Mucosa of stomach (tissue), 1 donor: Measurements from ENCODE around the gene SCLY.

Experiments used
- H3K27me3 ChIP-seq: one replicate; pipeline ENCODE4 v1.7.0; 2013; ENCODE audit warnings: mild to moderate bottlenecking, low read length; ENCODE audit not compliant: control insufficient read depth, insufficient read depth
- H3K36me3 ChIP-seq: one replicate; pipeline ENCODE4 v1.7.0; 2013; ENCODE audit warnings: low read length; ENCODE audit not compliant: control insufficient read depth, insufficient read depth
- H3K4me1 ChIP-seq: one replicate; pipeline ENCODE4 v1.7.0; 2013; ENCODE audit warnings: mild to moderate bottlenecking, low read length; ENCODE audit not compliant: control insufficient read depth, insufficient read depth
- H3K4me3 ChIP-seq: one replicate; pipeline ENCODE4 v1.7.0; 2013; ENCODE audit warnings: low read length
- H3K9ac ChIP-seq: one replicate; pipeline ENCODE4 v1.7.0; 2013; ENCODE audit warnings: mild to moderate bottlenecking, low read length, moderate library complexity
- H3K9me3 ChIP-seq: one replicate; pipeline ENCODE4 v1.7.0; 2013; ENCODE audit warnings: mild to moderate bottlenecking, low read length, moderate library complexity; ENCODE audit not compliant: control insufficient read depth
- donor health status: Pancreatic carcinoma.

Gene SCLY, protein sequence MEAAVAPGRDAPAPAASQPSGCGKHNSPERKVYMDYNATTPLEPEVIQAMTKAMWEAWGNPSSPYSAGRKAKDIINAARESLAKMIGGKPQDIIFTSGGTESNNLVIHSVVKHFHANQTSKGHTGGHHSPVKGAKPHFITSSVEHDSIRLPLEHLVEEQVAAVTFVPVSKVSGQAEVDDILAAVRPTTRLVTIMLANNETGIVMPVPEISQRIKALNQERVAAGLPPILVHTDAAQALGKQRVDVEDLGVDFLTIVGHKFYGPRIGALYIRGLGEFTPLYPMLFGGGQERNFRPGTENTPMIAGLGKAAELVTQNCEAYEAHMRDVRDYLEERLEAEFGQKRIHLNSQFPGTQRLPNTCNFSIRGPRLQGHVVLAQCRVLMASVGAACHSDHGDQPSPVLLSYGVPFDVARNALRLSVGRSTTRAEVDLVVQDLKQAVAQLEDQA

DNA sequence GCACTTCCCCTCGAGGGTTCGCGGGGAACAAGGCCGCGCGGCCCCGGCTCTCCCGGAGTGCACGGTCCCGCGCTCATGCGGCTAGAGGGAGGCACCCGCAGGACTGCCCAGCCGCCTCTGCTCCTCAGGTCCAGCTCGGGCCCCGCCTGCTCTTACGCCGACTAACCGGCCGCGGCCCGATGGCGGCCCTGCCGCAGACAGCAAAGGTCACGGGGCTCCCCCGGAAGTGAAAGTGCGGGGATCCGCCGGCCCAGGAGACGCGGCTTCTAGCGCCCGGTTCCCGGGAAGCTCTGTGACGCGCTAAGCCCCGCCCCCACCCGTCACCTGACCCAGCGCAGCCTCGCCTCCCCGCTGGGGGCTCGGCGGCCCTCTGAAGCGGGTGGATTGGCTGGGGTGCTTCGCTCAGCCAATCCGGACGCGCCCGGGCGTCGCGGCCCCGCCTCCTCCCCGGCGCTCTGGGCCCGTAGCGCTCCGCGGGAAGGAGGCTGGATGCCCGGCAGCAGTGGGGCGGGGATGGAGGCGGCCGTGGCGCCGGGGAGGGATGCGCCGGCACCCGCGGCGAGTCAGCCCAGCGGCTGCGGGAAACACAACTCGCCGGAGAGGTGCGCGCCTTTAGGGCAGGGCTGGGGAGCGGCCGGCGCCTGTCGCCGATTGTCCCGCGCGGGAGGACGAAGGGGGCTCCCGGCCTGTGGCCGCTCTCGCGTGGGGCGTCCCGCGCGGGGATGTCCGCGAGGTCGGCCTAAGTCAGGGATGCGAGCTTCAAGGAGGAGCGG is at the start of gene SCLY:
Gene SCLY (plus strand): TSS at position 460 of the 773 bp plus-strand sequence. CDS start 54 bp downstream, at position 514.
- peaks cover 20% of the 10 kb centered on the region for H3K4me1 ChIP-seq
- H3K4me3 ChIP-seq, result peak within 1 kb of the TSS; percentile 88
- H3K9me3 ChIP-seq, result no peaks in the 10 kb centered on the region
- no peaks in the 10 kb centered on the region for H3K36me3 ChIP-seq
- no peaks in the 10 kb centered on the region for H3K27me3 ChIP-seq
- H3K9ac ChIP-seq, result peak within 1 kb of the TSS; percentile 87

DNA sequence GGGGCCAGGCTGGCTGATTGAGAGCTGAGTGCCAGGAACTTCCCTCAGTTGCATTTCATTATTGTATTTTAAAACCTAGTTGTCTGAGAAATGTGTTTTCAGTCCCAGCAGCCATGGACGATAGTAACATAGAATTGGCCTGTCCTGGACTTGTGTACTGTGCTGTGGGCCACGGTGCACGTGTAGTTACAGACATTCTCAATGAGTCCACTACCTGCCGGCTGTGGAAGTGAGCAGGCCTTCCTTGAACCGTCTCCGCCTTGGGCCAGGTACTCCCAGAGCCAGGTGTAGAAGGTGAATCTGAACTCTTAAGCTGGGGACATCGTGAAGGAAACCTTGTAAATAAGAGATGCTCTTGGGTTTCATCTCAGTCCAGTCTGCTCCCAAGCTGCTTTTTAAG is 47.0 kb upstream of the SCLY start:
- no peaks in the 10 kb centered on the region for H3K27me3 ChIP-seq
- no peaks in the 10 kb centered on the region for H3K36me3 ChIP-seq
- H3K4me3 ChIP-seq, result no peak overlapping the region

DNA sequence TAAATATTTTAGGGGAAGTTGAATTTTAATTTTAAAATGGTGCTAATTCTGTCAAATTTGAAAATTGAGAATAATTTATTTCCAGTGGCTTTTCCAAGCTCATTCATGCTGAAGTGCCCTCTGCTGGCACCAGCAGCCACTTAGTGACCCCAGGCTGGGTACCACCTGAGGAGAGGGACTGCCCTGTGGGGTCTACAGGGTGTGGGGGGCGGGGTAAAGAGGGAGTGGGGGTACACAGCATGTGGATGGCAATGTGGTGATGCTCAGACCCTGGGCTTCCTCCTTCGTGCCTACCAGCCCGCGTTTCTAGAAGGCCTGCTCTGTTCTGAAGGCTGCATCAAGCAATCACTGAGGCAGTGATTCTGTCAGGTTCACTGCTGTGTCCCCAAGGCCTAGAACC is 45.1 kb upstream of the SCLY start:
- H3K27me3 ChIP-seq, result no peaks in the 10 kb centered on the region
- H3K9ac ChIP-seq, result no peak overlapping the region
- H3K4me1 ChIP-seq, result peaks cover 2% of the 10 kb centered on the region
- H3K4me3 ChIP-seq, result no peak overlapping the region
- H3K36me3 ChIP-seq, result no peaks in the 10 kb centered on the region
- no peaks in the 10 kb centered on the region for H3K9me3 ChIP-seq

More for the DNA sequence above, 47.0 kb upstream of the SCLY start:
- Histone ChIP-seq H3K4me1 (peaks cover 7% of the 10 kb centered on the region), H3K9ac (no peak overlapping the region), H3K9me3 (no peaks in the 10 kb centered on the region)

DNA sequence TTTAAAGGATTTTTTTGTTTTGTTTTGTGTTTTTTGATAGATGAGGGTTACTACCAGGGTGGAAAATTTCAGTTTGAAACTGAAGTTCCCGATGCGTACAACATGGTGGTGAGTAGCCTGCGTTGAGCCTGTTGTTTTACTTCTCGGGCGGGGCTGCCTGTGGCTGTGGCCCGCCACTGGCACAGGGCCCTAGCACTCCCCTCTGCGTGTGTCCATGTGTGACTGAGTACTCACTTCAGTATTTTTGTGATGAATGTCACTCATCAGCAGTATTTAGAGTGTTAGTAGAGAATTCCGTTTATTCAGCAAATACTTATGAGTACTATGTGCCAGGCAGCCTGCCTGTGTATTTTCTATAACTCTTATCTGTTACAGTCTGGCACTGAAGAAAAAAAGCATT is 44.3 kb upstream of the SCLY start:
- Histone ChIP-seq H3K9me3 (no peaks in the 10 kb centered on the region), H3K27me3 (no peaks in the 10 kb centered on the region), H3K36me3 (no peaks in the 10 kb centered on the region), H3K9ac (no peak overlapping the region), H3K4me3 (no peak overlapping the region), H3K4me1 (peaks cover 2% of the 10 kb centered on the region)

DNA sequence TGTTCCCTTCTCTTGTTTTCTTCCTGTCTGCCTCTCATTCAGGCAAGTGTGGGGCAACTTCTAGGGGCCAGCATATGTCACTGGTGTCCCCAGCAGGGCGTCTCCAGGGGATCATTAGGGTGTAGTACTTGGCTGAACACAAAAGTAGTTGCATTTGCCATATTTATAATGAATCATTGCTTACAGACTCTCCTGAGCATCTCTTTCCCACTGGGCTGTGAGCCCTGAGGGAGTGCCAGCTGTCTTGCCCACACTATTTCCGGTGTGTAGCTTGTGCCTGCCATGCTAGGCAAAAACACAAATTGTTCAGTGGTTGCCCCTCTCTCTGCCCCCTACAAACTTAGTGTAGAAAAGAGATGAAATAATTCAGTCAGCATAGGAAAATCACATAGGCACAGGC is 40.8 kb upstream of the SCLY start:
- H3K4me1 ChIP-seq, result peaks cover 2% of the 10 kb centered on the region
- no peaks in the 10 kb centered on the region for H3K9me3 ChIP-seq
- no peak overlapping the region for H3K9ac ChIP-seq
- H3K4me3 ChIP-seq, result no peak overlapping the region
- no peaks in the 10 kb centered on the region for H3K36me3 ChIP-seq
- no peaks in the 10 kb centered on the region for H3K27me3 ChIP-seq

DNA sequence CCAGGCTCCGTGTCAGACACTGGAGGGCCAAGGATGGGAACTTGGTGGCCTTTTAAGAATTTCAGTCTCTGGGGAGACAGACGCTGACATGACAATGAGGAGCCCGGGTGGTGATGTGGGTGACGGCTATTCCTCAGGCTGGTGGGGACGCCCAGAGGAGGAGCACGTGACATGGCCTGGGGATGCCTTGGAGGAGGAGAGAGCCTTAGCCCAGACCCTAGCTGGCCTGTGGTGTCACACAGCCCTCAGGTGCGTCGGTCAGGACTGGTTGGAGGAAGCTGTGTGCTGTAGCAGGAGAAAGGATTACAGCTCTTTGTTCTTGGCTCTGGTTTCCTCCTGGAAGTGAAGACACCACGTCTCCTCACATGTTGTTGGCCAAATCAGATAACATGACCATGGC is 40.0 kb upstream of the SCLY start:
- no peak overlapping the region for H3K4me3 ChIP-seq
- no peaks in the 10 kb centered on the region for H3K36me3 ChIP-seq
- peaks cover 2% of the 10 kb centered on the region for H3K4me1 ChIP-seq
- no peaks in the 10 kb centered on the region for H3K27me3 ChIP-seq
- H3K9ac ChIP-seq, result no peak overlapping the region
- no peaks in the 10 kb centered on the region for H3K9me3 ChIP-seq

DNA sequence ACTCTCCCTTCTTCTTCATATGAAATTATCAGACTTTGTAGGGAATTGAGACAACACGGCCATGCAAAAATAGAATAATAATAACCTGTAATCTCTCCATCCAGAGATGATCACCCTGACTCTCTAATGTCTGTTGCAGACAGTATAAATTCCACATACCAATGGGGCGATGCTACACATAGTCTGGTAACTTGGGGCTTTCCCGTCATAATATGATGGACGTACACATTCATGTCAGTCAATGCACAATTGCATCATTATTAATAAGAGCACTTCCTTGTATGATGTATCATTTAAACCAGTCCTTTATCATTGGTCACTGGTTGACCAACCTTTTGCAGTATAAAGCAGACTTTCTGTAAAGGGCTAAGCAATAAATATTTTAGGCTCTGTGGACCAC is 39.5 kb upstream of the SCLY start:
- Histone ChIP-seq H3K4me1 (no peaks in the 10 kb centered on the region), H3K9me3 (no peaks in the 10 kb centered on the region), H3K27me3 (no peaks in the 10 kb centered on the region), H3K36me3 (no peaks in the 10 kb centered on the region), H3K4me3 (no peak overlapping the region), H3K9ac (no peak overlapping the region)

DNA sequence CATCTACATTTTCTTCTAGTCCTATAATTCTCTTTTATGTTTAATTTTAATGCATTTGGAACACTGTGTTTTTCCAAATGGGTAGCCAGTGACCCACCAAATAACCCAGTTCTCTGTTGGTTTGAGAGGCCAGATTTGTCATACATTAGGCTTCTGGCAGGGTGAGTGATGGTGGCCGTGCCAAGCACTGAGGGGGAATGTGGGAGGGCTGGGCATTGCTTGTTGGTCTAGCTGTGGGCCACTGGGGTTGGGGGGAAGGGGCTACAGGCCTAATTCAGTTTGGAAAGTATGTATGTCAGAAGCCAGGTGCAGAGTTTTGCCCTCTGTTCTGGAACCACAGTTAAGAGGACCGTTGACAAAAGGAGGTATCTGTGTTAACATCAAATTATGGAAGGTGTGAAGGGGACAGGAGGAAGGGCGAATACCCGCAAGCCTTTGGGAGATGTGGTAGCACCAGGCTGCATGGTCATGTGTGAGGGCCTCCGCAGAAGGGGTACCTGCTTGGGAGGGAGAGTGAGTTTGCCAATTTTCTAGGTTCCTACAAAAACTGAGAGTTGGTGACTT is 38.1 kb upstream of the SCLY start:
- Histone ChIP-seq H3K9me3 (no peaks in the 10 kb centered on the region), H3K4me3 (no peak overlapping the region), H3K9ac (no peak overlapping the region), H3K27me3 (no peaks in the 10 kb centered on the region), H3K4me1 (no peaks in the 10 kb centered on the region), H3K36me3 (no peaks in the 10 kb centered on the region)

DNA sequence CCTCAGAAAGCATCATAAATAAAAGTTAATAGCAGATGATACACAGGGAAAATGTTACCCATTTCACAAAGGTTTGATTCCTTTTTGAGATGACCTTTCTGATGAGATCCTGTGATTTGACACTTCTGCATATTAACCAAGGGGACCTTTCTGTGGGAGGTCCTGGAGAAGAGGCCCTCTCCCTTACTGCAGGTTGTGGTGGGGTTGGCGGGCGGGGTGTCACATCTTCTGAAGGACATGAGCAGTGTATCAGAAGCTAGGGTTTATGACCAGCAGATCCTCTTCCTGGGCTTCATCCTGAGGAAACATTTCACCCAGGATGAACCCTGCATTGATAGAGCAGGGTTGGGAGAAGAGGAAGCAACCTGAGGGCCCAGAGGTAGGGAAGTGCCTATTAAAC is 37.2 kb upstream of the SCLY start:
- H3K4me3 ChIP-seq, result no peak overlapping the region
- H3K4me1 ChIP-seq, result no peaks in the 10 kb centered on the region
- H3K9me3 ChIP-seq, result no peaks in the 10 kb centered on the region
- H3K9ac ChIP-seq, result no peak overlapping the region
- no peaks in the 10 kb centered on the region for H3K36me3 ChIP-seq
- H3K27me3 ChIP-seq, result no peaks in the 10 kb centered on the region

DNA sequence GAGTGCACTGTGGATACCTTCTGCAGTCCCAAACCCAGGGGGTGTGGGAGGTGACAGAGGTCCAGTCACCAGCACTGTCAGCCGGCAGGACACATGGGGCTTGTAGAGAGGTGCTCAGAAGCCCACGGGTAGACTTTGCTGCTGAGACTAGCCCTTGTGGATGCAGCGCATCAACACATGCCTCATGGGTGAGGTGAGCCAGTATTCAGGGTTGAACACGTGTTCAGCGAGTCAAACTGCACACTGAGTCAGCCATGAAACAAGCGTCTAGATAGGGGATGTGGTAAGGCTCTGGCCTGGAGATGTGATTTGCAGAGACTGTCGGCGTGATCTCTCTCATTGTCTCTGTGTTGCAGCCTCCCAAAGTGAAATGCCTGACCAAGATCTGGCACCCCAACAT is 35.8 kb upstream of the SCLY start:
- H3K4me3 ChIP-seq, result no peak overlapping the region
- no peaks in the 10 kb centered on the region for H3K4me1 ChIP-seq
- H3K9ac ChIP-seq, result no peak overlapping the region
- H3K27me3 ChIP-seq, result no peaks in the 10 kb centered on the region
- no peaks in the 10 kb centered on the region for H3K36me3 ChIP-seq
- H3K9me3 ChIP-seq, result no peaks in the 10 kb centered on the region

DNA sequence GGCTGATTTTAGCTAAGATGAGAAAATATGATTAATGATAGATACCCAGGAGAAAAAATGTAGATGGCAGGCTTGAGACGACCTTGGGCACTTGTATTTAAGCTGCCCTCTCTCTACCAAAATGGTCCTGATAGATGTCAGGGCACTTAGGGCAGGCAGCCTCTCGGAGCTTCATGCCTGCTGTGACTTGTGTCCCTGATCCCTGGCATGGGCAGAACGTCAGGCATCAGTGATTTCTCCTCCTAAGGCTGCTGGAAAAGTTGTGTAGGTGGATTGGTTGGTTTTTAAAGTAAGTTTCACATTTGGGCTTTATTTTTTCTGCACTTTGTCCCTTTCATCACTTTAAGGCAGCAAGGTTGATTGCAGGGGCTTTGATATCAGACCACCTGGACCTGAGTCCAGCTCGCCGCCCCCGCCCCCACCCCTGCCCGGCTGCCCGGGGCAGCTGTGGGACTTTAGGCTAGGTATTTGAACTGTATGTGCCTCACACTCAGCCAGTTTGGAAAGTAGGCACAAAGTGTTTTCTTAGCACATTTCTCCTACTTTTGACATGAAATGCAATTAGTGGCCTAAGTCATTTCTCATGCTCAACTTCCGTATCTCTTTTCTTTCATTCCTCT is 35.0 kb upstream of the SCLY start:
- H3K4me1 ChIP-seq, result no peaks in the 10 kb centered on the region
- H3K4me3 ChIP-seq, result no peak overlapping the region
- H3K36me3 ChIP-seq, result peaks cover 6% of the 10 kb centered on the region
- no peaks in the 10 kb centered on the region for H3K9me3 ChIP-seq
- no peaks in the 10 kb centered on the region for H3K27me3 ChIP-seq
- H3K9ac ChIP-seq, result no peak overlapping the region

DNA sequence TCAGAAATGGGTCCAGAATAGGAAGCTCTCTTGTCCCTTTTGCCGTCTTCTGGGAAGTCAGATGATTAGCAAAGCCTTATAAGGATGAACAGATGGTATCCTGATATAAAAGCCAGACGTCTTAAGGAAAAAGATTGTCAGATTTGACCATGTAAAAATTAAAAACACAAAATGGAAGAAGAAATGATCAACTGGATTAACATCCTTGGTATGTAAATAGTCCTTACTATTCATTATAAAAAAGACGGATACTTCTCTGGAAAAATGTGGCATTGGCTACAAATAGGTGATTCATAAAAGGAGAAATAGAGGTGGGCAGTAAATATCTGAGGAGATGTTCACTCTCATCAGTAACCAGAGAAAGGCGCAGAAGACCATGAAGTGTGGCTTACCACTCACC is 33.7 kb upstream of the SCLY start:
- H3K27me3 ChIP-seq, result no peaks in the 10 kb centered on the region
- peaks cover 6% of the 10 kb centered on the region for H3K36me3 ChIP-seq
- H3K4me1 ChIP-seq, result no peaks in the 10 kb centered on the region

More for the DNA sequence above, 33.7 kb upstream of the SCLY start:
- no peak overlapping the region for H3K4me3 ChIP-seq
- H3K9ac ChIP-seq, result no peak overlapping the region
- H3K9me3 ChIP-seq, result no peaks in the 10 kb centered on the region
